Lower leg skin (tissue), 3 donors: Measurements from ENCODE around the gene ATG4B.

Experiments
- CTCF ChIP-seq, 3 donors: fragments of 450-650 bp; IDR thresholded peaks; one replicate each; pipeline ENCODE4 v1.5.1; 2016; ENCODE audit warnings: antibody characterized with exemption in 3 of 3, mild to moderate bottlenecking in 3 of 3, moderate library complexity in 2 of 3
- POLR2A ChIP-seq, 2 donors: fragments of 450-650 bp; IDR thresholded peaks; one replicate each; pipeline ENCODE4 v1.6.1; 2016 to 2017; ENCODE audit warnings: antibody characterized with exemption in 2 of 2, mild to moderate bottlenecking in 1 of 2, moderate library complexity in 1 of 2

DNA sequence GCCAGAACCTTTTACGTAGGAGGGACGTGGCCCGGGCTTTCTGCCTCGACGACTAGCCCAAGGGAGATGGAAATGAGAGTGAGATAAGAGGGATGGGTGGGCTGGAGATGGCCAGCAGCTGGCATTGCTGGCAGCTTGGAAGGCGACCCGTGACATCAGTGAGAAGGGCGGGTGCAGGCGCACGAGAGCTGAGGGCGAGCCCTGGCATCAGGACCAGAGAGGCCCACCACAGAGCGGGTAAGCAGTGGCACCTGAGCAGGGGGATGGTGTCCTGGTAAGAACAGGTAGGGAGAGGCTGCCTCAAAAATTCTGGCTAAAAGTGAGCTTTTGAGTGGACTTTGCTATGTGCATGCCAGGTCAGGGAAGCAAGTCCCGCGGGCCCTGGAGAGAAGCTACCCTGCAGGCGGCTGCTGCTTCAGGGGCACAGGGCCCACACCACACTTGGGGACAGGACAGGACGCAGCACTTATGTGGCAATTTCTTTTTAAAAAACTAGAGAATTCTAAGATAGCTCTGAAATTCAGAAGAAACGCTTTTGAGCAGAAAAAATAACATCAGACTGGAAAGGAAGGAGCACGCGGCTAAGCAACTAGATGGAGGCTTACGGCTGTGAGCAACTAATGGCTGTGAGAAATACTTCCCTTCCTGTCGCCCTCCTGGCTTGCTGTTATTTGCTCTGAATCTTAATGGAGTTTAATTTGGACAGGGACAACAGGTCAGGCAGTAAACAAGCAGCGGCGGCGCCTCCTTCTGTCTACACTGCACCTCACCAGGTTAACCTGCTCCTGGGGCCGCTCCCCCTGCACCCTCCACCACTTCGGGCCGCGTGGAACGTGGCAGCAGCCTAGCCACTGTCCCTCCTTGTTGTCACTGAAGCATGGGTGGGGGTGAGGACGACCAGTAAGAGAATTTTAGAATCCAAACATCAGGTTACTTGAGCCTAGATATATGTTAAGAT, 21.0 kb upstream of the ATG4B start:
- TF ChIP-seq CTCF (IDR thresholded peaks at IDR 0.05), result no peak
- no peak for TF ChIP-seq POLR2A (IDR thresholded peaks at IDR 0.05)
